H1 (cell line): ENCODE results near the gene PDGFD. TPM values are rescaled to one million over a fixed set of nuclear protein-coding genes. Genes with fewer than 3 reads are reported as not detected.

Experiments used
- CTCF ChIA-PET: fragments of 300-600 bp; sonication (Branson Sonifier 250); formaldehyde crosslinking; loops from one replicate; lab custom pipeline; 2021; ENCODE audit not compliant: partially characterized antibody; lab: Charles Lee
- POLR2A ChIA-PET: fragments of 300-600 bp; sonication (Branson Sonifier 250); formaldehyde crosslinking; loops from one replicate; lab custom pipeline; 2021; ENCODE audit warnings: inconsistent platforms; ENCODE audit not compliant: partially characterized antibody; lab: Charles Lee
- DNase-seq, 2 experiments: peaks; one replicate each; pipeline versions ENCODE4 v3.0.0 to v3.0.0-alpha.2; 2010 to 2022; ENCODE audit warnings: low spot score in 2 of 2, low read depth in 1 of 2, mixed read lengths in 1 of 2
- FAIRE-seq: peaks from 2 replicates; lab custom pipeline; 2011; peaks lifted over from hg19 to GRCh38; lab: Jason Lieb, UNC
- H2AFZ ChIP-seq: 2 replicates; pipeline ENCODE4 v1.8.1; 2012; ENCODE audit warnings: low read length, inconsistent platforms
- H2AK5ac ChIP-seq: 2 replicates; pipeline ENCODE4 v1.6.1; 2013; ENCODE audit warnings: low read depth, low read length
- H2BK120ac ChIP-seq: replicated peaks from 2 replicates; pipeline ENCODE3; 2013; ENCODE audit warnings: low read depth, low read length, inconsistent platforms
- H2BK12ac ChIP-seq: 2 replicates; pipeline ENCODE4 v1.6.1; 2013; ENCODE audit warnings: low read depth, low read length
- H2BK15ac ChIP-seq: 2 replicates; pipeline ENCODE4 v1.6.1; 2013; ENCODE audit warnings: low read length
- H2BK20ac ChIP-seq: 2 replicates; pipeline ENCODE4 v1.6.1; 2013; ENCODE audit warnings: low read length
- H2BK5ac ChIP-seq: 2 replicates; pipeline ENCODE4 v1.6.1; 2013; ENCODE audit warnings: low read depth, low read length
- H3K14ac ChIP-seq: 2 replicates; pipeline ENCODE4 v1.6.1; 2013; ENCODE audit warnings: inconsistent platforms; ENCODE audit not compliant: insufficient read length
- H3K18ac ChIP-seq: 2 replicates; pipeline ENCODE4 v1.6.1; 2013; ENCODE audit warnings: low read length; ENCODE audit errors: extremely low read depth
- H3K23ac ChIP-seq: 2 replicates; pipeline ENCODE4 v1.6.1; 2013; ENCODE audit warnings: inconsistent platforms; ENCODE audit not compliant: insufficient read length
- H3K23me2 ChIP-seq: 2 replicates; pipeline ENCODE4 v1.6.1; 2013; ENCODE audit warnings: low read depth, low read length
- H3K27ac ChIP-seq: 2 replicates; pipeline ENCODE4 v1.6.1; 2011; ENCODE audit warnings: low read depth, low read length, inconsistent platforms
- H3K27me3 ChIP-seq, 4 experiments: replicated peaks in 1 of 4; 1 replicate in 1 of 4; 2 replicates in 3 of 4; pipeline versions ENCODE4 v1.6.1 to v1.8.1; 2011 to 2013; ENCODE audit warnings: low read length in 3 of 4, mild to moderate bottlenecking in 3 of 4, inconsistent platforms in 2 of 4, mixed read lengths in 2 of 4, moderate library complexity in 1 of 4; ENCODE audit not compliant: control insufficient read depth in 3 of 4, insufficient read depth in 3 of 4; ENCODE audit errors: extremely low read depth in 1 of 4
- H3K36me3 ChIP-seq, 4 experiments: 2 replicates each; pipeline versions ENCODE4 v1.6.1 to v1.8.1; 2011 to 2013; ENCODE audit warnings: mild to moderate bottlenecking in 4 of 4, low read length in 3 of 4, moderate library complexity in 2 of 4, control low read depth in 1 of 4, inconsistent platforms in 1 of 4; ENCODE audit not compliant: insufficient read depth in 4 of 4, control insufficient read depth in 2 of 4
- H3K4ac ChIP-seq: replicated peaks from 2 replicates; pipeline ENCODE3; 2013; ENCODE audit warnings: low read length, low read depth, mixed read lengths, inconsistent platforms; ENCODE audit not compliant: insufficient read length
- H3K4me1 ChIP-seq, 4 experiments: replicated peaks in 1 of 4; 1 replicate in 1 of 4; 2 replicates in 3 of 4; pipeline versions ENCODE4 v1.6.1 to v1.8.1; 2011 to 2013; ENCODE audit warnings: low read length in 3 of 4, inconsistent platforms in 2 of 4, mixed read lengths in 1 of 4; ENCODE audit not compliant: insufficient read depth in 4 of 4, control insufficient read depth in 3 of 4
- H3K4me2 ChIP-seq, 2 experiments: 2 replicates each; pipeline versions ENCODE4 v1.6.1 to v1.8.1; 2011 to 2013; ENCODE audit warnings: low read depth in 2 of 2, low read length in 2 of 2, control low read depth in 1 of 2, inconsistent platforms in 1 of 2, mild to moderate bottlenecking in 1 of 2; ENCODE audit not compliant: insufficient read depth in 1 of 2
- H3K4me3 ChIP-seq, 4 experiments: fragments of 200-600, 300-600 bp in 1 of 4; sonication (generic), shearing (Covaris generic), sonication (Bioruptor Twin) in 1 of 4; 2 replicates each; pipeline versions ENCODE4 v1.5.1 to v1.8.1; 2011 to 2016; ENCODE audit warnings: low read length in 4 of 4, low read depth in 3 of 4, control low read depth in 2 of 4, inconsistent platforms in 2 of 4, mild to moderate bottlenecking in 2 of 4, mixed read lengths in 1 of 4, moderate library complexity in 1 of 4; ENCODE audit not compliant: insufficient read depth in 2 of 4; ENCODE audit errors: extremely low read depth in 1 of 4
- H3K56ac ChIP-seq: replicated peaks from 2 replicates; pipeline ENCODE3; 2013; ENCODE audit warnings: low read depth, mild to moderate bottlenecking, mixed read lengths, low read length, inconsistent platforms; ENCODE audit not compliant: insufficient read length
- H3K79me1 ChIP-seq: 2 replicates; pipeline ENCODE4 v1.6.1; 2013; ENCODE audit warnings: low read depth, low read length, control low read depth
- H3K79me2 ChIP-seq, 2 experiments: 2 replicates each; pipeline versions ENCODE4 v1.6.1 to v1.8.1; 2012 to 2013; ENCODE audit warnings: low read length in 2 of 2, mild to moderate bottlenecking in 2 of 2, inconsistent platforms in 1 of 2; ENCODE audit not compliant: insufficient read depth in 2 of 2, control insufficient read depth in 1 of 2
- H3K9ac ChIP-seq, 4 experiments: replicated peaks in 1 of 4; 1 replicate in 1 of 4; 2 replicates in 3 of 4; pipeline versions ENCODE4 v1.6.1 to v1.8.1; 2011 to 2013; ENCODE audit warnings: low read depth in 3 of 4, low read length in 3 of 4, control low read depth in 2 of 4, mild to moderate bottlenecking in 2 of 4, moderate library complexity in 2 of 4, inconsistent platforms in 1 of 4; ENCODE audit errors: extremely low read depth in 1 of 4
- H3K9me3 ChIP-seq, 2 experiments: 2 replicates each; pipeline versions ENCODE4 v1.6.1 to v1.8.1; 2012 to 2013; ENCODE audit warnings: mild to moderate bottlenecking in 2 of 2, moderate library complexity in 2 of 2, control low read depth in 1 of 2, inconsistent platforms in 1 of 2, low read depth in 1 of 2, low read length in 1 of 2, mixed read lengths in 1 of 2; ENCODE audit not compliant: insufficient read depth in 2 of 2
- H4K20me1 ChIP-seq, 2 experiments: replicated peaks in 1 of 2; 2 replicates each; pipeline versions ENCODE3 to v1.8.1; 2011 to 2013; ENCODE audit warnings: inconsistent platforms in 2 of 2, low read length in 2 of 2, mild to moderate bottlenecking in 1 of 2; ENCODE audit not compliant: insufficient read depth in 2 of 2, control insufficient read depth in 1 of 2
- H4K5ac ChIP-seq: 2 replicates; pipeline ENCODE4 v1.6.1; 2013; ENCODE audit warnings: low read length, low read depth, mixed read lengths, inconsistent platforms; ENCODE audit not compliant: insufficient read length
- H4K8ac ChIP-seq: 2 replicates; pipeline ENCODE4 v1.8.0; 2013; ENCODE audit warnings: mild to moderate bottlenecking, moderate library complexity, low read length, inconsistent platforms; ENCODE audit not compliant: insufficient read depth; ENCODE audit errors: extremely low read depth
- H4K91ac ChIP-seq: replicated peaks from 2 replicates; pipeline ENCODE3; 2013; ENCODE audit warnings: low read length, mixed read lengths, inconsistent platforms; ENCODE audit not compliant: insufficient read length
- BRCA1 ChIP-seq: IDR thresholded peaks from 2 replicates; pipeline ENCODE4 v1.6.1; 2012; ENCODE audit warnings: low read depth, low read length, improper control_type of control experiment
- SAP30 ChIP-seq: fragments of 300-600 bp; sonication (generic); IDR thresholded peaks from 2 replicates; pipeline ENCODE4 v1.7.1; 2012; ENCODE audit warnings: low read length, moderate library complexity, mild to moderate bottlenecking, inconsistent platforms; ENCODE audit not compliant: insufficient read depth, insufficient replicate concordance
- SP2 ChIP-seq: IDR thresholded peaks from 2 replicates; pipeline ENCODE4 v1.6.1; 2012; ENCODE audit warnings: mild to moderate bottlenecking, low read length, inconsistent platforms
- WGBS, 2 experiments: shearing (Covaris generic) in 1 of 2; methylation state at CpG; one replicate each; pipeline versions ENCODE4 v1.1.6 to v1.1.7; 2013 to 2015; ENCODE audit warnings: low lambda C conversion rate in 2 of 2, mixed read lengths in 2 of 2, inconsistent platforms in 1 of 2, low coverage in 1 of 2, missing lambda C conversion rate in 1 of 2; ENCODE audit not compliant: insufficient replicate concordance in 2 of 2, insufficient coverage in 1 of 2, insufficient read length in 1 of 2; ENCODE audit errors: extremely low coverage in 1 of 2, missing lambda C conversion rate in 1 of 2; 5-methylcytosine and 5-hydroxymethylcytosine counted together
- polyA plus RNA-seq, 7 experiments: library from polyadenylated mRNA; depleted of rRNA in 3 of 7; stranded (reverse) in 5 of 7; unstranded in 2 of 7; fragments of >200 nt in 5 of 7; fragments of 200-250 nt in 2 of 7; gene quantifications; 1 replicate in 5 of 7; 2 replicates in 1 of 7; 4 replicates in 1 of 7; pipeline versions ENCODE4 v1.2.1 to v1.2.3, GENCODE V29; 2011 to 2013; ENCODE audit warnings: missing spikeins in 2 of 7, mixed read lengths in 2 of 7
- total RNA-seq: library from RNA; stranded (reverse); fragmentation: NEBNext Ultra II Directional; extraction: Animal tissue kit (Norgen Biotek cat#: 25700); gene quantifications from 2 replicates; pipeline ENCODE4 v1.2.1, GENCODE V29; 2021

Gene PDGFD
- total and polyA plus RNA-seq, 2 of the 8 experiments (the other 6 are each of a cell fraction or from before 2014, with no cell fraction given), result 1.1 to 3.9 TPM

DNA sequence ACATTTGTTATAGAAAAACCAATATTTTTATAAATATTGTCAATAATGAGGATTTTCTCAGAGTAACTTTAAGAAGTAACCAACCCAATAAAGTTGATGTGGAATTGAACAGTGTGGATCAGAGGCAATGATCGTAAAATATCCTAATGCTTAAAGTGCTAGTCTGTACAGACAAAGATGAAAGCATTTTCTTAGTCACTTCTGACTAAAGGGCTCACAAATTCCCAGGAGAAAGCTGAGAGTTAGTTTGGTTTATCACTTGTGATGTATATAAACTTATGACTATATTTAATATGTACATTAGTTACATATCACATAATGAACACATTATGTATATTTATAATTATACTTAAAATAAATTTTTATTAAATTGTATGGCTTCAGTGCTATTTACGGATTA, 152.9 kb downstream of the PDGFD start:
- Histone ChIP-seq H3K23ac (no peak overlapping the region), H3K79me2 (no peaks in the 10 kb centered on the region), H3K9ac (no peak overlapping the region), H3K36me3 (no peaks in the 10 kb centered on the region), H2BK15ac (no peak overlapping the region), H2BK20ac (no peak overlapping the region), H3K9me3 (no peaks in the 10 kb centered on the region), H2BK120ac (no peak overlapping the region), H3K23me2 (no peaks in the 10 kb centered on the region), H3K27ac (no peak overlapping the region), H4K8ac (no peak overlapping the region), H3K4me2 (no peak overlapping the region), H3K79me1 (no peaks in the 10 kb centered on the region), H3K27me3 (no peaks in the 10 kb centered on the region), H3K56ac (no peak overlapping the region), H2AFZ (no peak overlapping the region), H2BK12ac (no peak overlapping the region), H2AK5ac (no peak overlapping the region), H3K4me1 (no peaks in the 10 kb centered on the region), H3K4me3 (no peak overlapping the region), H4K20me1 (no peaks in the 10 kb centered on the region), H3K14ac (no peak overlapping the region), H2BK5ac (no peak overlapping the region), H4K91ac (no peak overlapping the region), H3K4ac (no peak overlapping the region), H3K18ac (no peak overlapping the region), H4K5ac (no peak overlapping the region)
- FAIRE-seq (no peak), DNase-seq (no peak)
- CTCF ChIA-PET, result no interaction called here
- WGBS, 2 experiments, result 86% methylated on average over 2 of the region's 2 CpGs; no CpG with 5 or more reads in 1 of the 2 experiments
- POLR2A ChIA-PET, result no interaction called here
- TF ChIP-seq BRCA1 (no peak), SAP30 (no peak), SP2 (no peak)
